ENCODE measurements around the gene TMEM63A.
A peak's percentile ranks its signal among the peaks of the same experiment; 100 is the strongest.

TMEM63A gene

DNA sequence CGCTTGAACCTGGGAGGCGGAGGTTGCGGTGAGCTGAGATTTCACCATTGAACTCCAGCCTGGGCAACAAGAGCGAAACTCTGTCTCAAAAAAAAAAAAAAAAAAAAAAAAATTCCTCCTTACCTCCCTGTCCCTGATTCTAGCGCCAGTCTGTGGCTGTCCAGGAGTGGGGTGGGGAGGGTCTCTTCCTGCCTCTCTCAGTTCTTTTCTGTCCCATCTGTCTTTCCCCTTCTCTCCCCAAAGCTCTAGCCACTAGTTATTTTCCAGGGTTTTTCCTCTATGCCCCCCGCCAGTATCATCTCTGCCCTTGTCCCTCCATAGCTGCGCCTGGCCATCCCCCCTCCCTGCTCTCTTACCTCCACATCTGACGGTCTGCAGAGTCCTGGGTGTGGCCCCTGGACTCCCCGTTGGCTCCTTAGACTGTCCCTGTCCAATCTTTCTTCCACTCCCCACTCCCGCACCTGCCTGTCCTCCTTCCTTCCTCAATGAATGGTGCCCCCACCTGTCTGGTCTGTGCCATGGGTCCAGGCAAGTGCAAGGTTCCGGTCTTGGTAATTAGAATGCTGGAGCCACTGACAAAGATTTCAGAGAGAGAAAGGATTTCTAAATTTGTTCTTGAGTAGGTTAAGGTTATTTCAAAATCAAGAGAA is 1.6 kb upstream of the TMEM63A start:
- no peak for DNase-seq

- DNase-seq, result no peak
Measured at GRCh38 chr1:225882694-225883615, 775 bp upstream of the TMEM63A start.

DNA sequence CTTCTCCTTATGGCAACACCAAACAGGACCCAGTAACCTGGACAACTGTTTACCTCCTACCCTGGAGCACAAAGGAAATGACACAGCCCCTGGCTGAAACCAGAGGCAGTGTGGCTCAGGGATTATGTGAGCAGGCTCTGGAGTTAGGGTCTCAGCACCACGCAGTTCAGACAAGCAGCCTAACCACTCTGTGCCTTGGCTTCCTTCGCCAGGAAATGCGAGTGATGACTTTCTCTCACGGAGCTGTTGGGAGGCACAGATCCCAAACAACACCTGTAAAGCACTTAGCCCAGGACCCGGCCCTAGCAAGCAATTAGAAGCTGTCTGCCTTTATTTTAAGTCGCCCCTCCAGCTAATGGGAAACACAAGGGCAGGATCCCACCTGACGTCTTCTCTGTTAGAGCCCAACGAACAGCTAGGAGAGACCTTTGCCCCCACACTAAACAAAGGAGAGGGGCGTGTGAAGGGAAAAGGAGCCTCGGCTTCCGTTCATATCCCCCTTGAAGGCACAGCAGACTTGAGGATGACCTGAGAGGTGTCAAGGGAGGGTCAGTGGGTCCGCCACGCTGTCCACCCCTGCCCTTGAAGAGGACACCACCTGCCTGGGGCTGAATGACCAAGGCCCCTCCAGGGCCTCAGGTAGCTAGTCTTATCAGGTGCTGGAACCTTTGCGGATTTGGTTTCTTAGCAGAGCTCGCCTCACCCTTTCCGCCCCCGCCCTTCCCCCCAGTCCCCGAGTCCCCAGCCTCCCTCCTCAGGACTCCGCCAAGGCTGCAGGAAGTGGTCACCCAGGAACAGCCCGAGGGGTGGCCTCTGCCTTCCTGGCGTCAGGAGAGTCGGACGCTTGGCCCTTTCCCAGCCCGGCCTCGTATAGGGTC is 860 bp downstream of the TMEM63A start:
- no peak for DNase-seq

DNA sequence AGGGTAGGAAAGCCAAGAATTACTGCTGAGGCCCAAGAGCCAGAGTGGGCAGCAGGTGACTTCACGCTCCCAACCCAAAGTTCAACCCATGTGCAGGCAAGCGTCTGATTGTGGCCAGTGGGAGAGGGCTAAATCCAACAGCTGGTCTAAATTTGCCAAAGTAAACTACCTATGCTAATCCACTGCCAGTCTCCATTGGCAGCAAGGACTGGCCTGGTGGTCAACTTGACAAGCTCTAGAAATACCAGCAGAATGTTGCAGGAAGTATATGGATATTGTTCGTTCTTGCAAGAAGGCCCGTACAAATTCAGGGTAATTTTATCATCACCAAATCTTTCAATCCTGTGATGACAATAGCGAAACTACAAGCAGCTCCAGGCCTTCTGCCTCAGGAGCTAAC is 1.5 kb downstream of the TMEM63A start:
- no peak for DNase-seq

DNA sequence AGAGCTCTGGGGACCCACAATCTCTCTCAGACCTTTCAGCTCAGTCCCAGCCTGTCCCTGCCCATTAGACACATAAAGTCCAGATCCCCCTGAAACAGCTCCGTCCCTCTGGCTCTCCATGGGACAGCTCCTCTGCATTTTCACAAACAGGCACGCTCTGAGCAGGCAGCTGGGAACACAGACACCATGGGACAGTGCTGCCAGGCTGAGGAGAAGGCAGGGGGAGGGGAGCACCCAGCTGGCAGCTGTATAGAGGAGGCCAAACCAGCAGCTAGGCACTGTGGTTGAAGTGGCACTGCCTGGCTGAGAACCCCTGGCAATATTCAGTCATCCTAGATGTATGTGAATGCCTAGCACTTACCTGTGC is 2.0 kb downstream of the TMEM63A start:
- DNase-seq, result no peak

GRCh38 chr1:225879521-225880221 is 2.5 kb downstream of the TMEM63A start:
- peak; percentile 77 for DNase-seq

DNA sequence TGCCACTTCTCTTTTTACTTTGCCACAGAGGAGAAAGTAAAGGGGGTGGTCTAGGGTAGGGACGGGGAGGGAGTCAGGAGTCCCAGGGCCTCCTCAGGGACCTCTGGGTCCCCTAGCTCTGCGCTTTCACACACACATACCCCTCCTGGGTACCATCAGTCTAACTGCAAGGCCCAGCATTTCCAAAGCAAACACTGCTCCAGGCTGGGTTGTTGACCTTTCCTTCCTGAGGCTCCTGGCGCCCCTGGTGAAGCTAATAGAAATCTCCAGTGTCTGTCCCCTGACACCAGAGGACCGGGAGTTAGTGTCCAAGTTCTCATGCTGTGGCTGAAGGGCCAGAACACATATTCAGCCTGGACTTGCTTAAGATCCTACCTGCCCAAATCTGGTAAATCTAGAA is 3.9 kb downstream of the TMEM63A start:
- DNase-seq, result no peak

GRCh38 chr1:225877580-225877979 is 4.6 kb downstream of the TMEM63A start:
- no peak for DNase-seq

DNA sequence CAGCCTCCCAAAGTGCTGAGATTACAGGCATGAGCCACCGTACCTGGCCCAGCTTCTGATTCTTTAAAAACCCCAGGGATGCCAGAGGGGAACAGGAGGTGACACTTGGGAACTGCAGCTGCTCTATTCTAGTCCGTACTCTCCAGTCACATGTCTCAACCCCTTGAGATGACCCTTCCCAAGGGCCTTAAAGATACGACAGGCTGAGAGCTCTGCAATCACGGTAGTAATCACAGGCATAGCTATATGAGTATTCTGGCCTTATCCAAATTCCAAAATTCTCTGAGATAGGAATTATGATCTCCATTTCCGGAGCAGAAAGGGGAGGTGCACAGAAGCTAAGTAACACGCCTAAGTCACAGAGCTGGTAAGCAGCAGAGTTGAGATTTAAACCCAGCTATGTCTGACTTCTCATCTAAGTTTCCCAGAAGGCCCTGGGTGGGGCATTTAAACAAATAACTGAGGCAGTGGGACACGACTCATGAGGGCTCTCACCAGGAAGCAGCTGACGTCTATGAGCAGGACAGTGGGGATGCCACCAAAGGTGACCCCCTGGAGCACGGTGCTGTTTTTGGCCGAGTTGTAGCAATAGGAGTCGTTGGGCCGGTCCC is 5.2 kb downstream of the TMEM63A start:
- no peak for DNase-seq

GRCh38 chr1:225875044-225875815 is 7.0 kb downstream of the TMEM63A start:
- DNase-seq, result no peak

DNA sequence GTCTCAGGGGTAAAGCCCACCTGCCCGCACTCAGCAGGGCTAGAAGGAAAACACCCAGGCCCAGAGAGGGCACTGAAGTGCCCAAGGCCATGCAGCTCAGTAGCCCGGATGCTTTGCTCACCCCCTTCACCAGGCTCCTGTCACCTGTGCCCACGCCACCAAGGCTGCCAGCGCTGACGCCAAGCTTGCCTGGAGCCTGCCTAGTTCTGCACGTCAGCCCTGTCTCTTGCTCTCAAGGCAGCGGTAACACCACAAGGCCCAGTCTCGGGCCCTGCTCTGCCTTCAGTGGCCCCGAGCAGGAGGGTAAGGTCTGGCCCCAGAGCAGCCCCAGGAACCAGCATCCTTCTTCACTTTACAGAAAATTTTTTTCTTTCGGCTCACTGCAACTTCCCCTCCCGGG is 7.7 kb downstream of the TMEM63A start:
- DNase-seq, result no peak

DNA sequence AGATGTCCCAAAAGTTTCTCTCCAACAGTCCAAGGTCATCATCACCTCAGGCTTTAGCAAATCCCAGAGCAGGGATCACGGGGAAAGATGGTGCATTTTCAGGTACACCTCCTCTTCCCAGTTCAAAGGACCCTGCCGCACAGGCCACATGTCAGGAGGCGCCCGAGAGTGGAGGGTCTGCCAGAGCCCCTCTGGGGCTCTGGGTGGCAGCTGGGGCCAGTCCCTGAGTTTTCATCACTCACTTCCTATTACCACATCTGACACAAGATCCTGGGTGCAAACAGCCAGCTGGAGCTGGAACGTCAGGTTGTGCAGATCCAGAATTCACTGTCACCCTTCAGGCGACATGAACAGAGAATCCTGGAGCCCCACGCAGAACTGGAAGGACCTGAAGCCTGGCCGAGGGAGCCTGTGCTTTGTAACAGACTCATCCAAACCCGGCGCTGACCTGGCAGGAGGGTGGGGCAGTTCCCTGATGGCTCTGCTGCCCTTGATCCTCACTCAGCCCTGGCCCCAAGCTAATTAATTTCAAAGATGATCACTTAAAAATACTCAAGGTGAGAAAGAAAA is 8.8 kb downstream of the TMEM63A start:
- DNase-seq, result no peak

- DNase-seq, result no peak
Measured at GRCh38 chr1:225872075-225872430, 10.1 kb downstream of the TMEM63A start.

DNA sequence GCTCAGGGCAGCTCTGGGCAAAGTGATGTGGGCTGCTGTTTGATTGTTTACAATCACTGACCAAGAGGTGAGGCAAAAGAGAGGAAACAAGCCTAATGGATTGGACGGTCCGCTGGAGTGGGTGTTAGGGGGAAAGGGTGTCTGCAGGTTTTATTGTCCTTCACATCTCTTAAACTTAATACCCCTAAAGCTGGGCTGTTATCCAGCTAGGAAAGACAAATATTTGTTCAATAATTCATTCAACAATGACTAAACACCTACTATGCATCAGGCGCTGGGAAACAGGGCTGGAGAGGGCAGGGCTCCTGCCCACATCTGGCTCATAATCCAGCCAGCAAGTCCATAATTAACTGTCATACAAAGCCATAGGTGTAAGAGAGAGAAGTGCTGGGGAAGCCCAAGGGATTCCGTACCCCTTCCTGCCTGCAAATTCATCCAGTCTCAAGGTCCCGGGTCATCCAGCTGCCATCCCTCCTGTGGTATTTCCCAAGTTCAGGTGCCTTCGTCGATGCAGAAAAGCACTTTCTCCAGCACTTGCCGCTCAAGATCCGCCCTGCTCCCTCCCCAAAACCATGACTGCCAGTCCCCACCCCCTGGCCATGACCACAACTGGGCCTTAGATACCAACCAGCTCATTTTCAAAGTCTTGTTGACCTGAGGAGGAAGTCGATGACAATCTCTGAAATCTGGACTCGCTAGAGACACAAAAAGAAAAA is 10.7 kb downstream of the TMEM63A start:
- DNase-seq, result no peak

- DNase-seq, result no peak
Measured at GRCh38 chr1:225870911-225871310, 11.3 kb downstream of the TMEM63A start.

GRCh38 chr1:225868631-225869330 is 13.4 kb downstream of the TMEM63A start:
- no peak for DNase-seq

- no peak for DNase-seq
Measured at GRCh38 chr1:225866981-225867380, 15.2 kb downstream of the TMEM63A start.

DNA sequence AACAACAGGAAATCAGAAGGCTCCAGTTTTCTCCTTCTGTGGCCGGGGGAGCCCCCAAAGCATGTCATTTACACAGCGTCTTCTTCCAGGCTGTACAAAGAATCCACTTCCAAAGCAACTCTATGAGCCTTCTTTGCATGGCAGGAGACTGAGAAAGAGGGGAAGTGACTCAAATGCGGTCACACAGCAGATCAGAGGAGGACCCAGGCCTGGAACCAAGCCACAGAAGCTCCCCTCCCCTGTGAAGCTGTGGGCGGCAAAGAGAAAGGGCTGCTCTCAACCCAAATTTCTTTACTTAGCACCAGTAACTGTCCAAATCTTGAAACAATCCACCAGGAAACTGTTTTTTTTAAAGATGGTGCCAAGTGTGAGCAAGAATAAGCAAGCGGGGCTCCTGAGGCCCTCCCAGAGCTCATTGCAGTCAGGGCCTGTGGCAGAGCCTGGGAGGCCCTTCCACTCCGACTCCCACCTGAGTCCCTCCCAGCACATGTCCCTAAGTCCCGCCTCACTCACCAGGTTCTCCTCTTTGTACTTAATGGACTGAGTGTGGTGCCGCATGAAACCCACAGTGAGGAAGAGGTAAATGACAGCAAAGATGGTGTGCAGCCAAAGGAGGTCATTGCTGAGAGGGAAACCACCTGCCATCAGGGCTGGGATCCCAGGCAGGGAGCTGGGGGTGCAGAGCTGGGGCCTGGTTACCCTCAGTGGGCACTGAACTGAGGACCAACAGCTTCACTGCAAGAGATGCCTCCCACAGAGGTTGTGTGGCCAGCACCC is 15.9 kb downstream of the TMEM63A start:
- DNase-seq, result peak; percentile 56

DNA sequence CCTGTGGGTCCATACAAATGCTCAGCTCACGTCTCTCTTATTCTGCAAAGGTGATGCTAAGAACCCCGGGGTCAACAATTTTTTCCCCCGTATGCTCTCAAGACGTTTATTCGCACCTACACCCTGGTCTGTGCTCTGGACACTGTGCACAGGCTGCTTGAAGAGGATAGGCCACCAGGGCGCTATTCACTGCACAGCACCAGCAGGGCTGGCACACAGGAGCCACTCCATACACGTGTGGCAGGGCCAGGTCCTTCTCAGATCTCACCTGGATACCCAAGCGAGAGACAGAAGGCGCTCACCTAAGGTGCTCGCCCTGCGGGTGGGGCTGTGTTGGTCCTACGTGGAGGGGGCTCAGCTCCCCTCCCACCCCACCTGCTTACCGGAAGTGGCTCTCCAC is 16.7 kb downstream of the TMEM63A start:
- no peak for DNase-seq
